ENCODE data around the gene ARPP19.
"Not testable (repeated sequence)": the region's sequence is repeated elsewhere in the genome, so short reads cannot be mapped to it uniquely, and the experiment has no call there.

ARPP19 gene

DNA sequence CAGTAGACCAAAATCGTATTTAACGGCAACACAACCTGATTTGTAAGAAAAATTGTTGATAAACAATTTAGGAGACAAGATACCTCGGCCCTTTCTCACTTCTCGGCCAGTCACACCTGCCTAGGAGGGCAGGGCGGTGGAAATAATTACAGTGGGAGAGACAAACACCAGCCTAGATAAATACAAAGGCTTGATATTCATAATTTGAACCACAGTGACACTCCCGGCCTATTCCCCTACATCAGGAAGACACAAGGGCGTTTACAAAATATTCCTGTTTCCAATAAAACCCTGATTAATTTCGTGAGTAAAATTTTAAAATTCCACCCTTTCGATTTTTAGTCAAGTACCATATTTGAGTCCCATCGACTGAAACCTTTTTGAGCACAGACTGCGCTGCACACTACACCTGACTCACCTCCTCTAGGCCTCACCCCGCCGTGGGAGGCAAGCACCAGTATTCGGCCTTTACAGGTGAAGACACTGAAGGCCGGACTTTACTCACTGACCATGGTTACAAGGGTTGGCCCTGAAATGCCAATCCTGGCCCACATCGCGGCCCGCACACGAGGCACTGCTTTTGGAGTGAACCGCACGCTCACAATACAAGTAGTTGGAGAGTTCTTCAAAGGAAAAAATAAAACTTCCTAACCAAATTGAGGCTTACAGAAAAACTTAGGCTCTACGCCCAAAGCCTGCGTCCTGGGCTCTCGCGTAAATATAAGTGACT lies 794 bp downstream of the ARPP19 start:
- Histone ChIP-seq H3K27ac (ENCODE audit: insufficient read depth, low read depth, low read length, poor library complexity, severe bottlenecking) (peak overlapping the region; percentile 96), H3K9me3 (ENCODE audit: control insufficient read depth, low read length) (no peaks in the 10 kb centered on the region), H3K27me3 (ENCODE audit: control insufficient read depth, insufficient read depth, low read length, poor library complexity, severe bottlenecking) (no peaks in the 10 kb centered on the region), H3K36me3 (ENCODE audit: control insufficient read depth, insufficient read depth, low read length) (no peaks in the 10 kb centered on the region), H3K4me1 (ENCODE audit: control insufficient read depth, insufficient read depth, low read length) (peaks cover 8% of the 10 kb centered on the region), H3K4me3 (ENCODE audit: insufficient read depth, low read depth, low read length) (peak overlapping the region; percentile 96)
- 0 to 1% methylated on average over 23 to 25 of the region's 25 CpGs for WGBS, 2 experiments

DNA sequence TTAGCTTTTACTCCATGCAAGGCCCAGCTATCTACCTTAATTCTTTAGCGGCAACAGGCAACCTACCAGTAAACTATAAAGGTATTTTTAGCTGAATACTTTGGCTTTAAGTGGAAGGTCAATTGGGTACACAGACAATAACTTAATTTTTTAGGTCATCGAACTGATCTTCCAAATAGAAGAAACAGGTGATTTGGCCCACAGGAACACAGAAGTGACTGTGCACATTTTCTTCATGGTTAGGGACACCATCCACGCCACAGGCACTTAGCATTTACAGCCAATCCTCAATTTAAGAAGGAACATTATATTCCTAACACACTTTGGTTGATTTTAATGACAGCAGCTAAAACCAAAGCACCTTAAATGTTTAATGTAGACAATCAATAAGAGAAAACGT lies 1.9 kb downstream of the ARPP19 start:
- no peaks in the 10 kb centered on the region for H3K9me3 ChIP-seq (ENCODE audit: control insufficient read depth, low read length)
- H3K4me3 ChIP-seq (ENCODE audit: insufficient read depth, low read depth, low read length), result peak overlapping the region; percentile 96
- H3K4me1 ChIP-seq (ENCODE audit: control insufficient read depth, insufficient read depth, low read length), result peaks cover 8% of the 10 kb centered on the region
- no peaks in the 10 kb centered on the region for H3K27me3 ChIP-seq (ENCODE audit: control insufficient read depth, insufficient read depth, low read length, poor library complexity, severe bottlenecking)
- no peaks in the 10 kb centered on the region for H3K36me3 ChIP-seq (ENCODE audit: control insufficient read depth, insufficient read depth, low read length)
- no peak overlapping the region for H3K27ac ChIP-seq (ENCODE audit: insufficient read depth, low read depth, low read length, poor library complexity, severe bottlenecking)
- WGBS, 2 experiments, result 85 to 94% methylated on average over 2 to 4 of the region's 4 CpGs

DNA sequence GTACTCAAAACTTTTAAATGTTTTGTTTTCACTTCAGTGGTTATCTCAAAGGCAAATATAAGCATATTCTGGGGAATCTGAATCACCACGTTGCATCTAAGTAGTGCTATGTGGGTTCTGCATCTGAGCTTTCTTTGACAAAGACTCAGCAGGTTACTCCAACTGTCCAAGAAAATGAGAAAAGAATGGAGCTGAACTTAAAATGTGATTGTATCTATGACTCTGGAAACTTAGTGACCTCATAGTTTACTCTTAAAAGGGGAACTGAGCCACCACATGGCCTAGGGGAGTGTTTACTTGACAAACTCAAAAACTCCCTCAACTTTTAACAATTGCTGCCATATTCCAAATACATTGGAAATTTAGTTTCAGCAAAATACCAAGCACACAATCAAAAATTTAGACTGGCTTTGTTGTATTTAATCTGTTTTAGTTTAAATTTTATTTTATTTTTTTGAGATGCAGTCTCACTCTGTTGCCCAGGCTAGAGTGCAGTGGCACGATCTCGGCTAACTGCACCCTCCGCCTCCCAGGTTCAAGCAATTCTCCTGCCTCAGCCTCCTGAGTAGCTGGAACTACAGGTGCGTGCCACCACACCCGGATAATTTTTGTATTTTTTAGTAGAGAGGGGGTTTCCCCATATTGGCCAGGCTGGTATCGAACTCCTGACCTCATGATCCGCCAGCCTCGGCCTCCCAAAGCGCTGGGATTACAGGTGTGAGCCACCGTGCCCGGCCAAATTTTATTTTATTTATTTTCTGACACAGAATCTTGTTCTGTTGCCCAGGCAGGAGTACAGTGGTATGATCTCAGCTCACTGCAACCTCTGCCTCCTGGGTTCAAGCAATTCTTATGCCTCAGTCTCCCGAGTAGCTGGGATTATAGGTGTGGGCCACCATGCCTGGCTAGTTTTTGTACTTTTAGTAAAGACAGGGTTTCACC lies 3.1 kb downstream of the ARPP19 start:
- not testable (repeated sequence) for H3K4me3 ChIP-seq (ENCODE audit: insufficient read depth, low read depth, low read length); H3K27me3 ChIP-seq (ENCODE audit: control insufficient read depth, insufficient read depth, low read length, poor library complexity, severe bottlenecking); H3K9me3 ChIP-seq (ENCODE audit: control insufficient read depth, low read length); H3K36me3 ChIP-seq (ENCODE audit: control insufficient read depth, insufficient read depth, low read length); H3K4me1 ChIP-seq (ENCODE audit: control insufficient read depth, insufficient read depth, low read length); H3K27ac ChIP-seq (ENCODE audit: insufficient read depth, low read depth, low read length, poor library complexity, severe bottlenecking)
- WGBS, 2 experiments, result 90 to 94% methylated on average over 13 of the region's 13 CpGs

DNA sequence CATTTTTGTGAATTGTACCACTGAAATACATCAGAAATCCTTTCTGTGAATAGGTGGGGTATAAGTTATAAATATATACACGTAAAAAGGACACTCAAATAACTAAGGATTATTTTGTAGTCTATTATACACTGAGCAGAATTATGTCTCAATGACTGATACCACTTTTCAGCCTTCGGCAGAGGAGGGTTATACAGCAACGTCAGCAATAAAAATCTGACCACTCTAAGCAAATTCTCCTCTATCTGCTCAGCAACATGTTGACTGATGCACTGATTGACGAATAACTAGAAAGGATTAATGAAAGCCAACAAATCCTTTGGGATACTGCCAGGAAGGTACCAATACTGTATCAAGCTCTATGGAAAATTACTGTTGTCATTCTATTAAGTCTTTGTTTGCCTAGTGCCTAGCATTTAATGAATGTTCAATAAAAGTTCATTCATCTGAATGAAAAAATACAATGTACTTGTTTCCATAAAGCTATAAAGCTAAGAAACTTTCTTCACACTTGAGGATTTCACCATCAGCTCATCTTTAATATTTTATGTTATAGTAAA lies 5.2 kb downstream of the ARPP19 start:
- Histone ChIP-seq H3K27me3 (ENCODE audit: control insufficient read depth, insufficient read depth, low read length, poor library complexity, severe bottlenecking) (no peaks in the 10 kb centered on the region), H3K4me1 (ENCODE audit: control insufficient read depth, insufficient read depth, low read length) (peaks cover 8% of the 10 kb centered on the region), H3K9me3 (ENCODE audit: control insufficient read depth, low read length) (no peaks in the 10 kb centered on the region), H3K27ac (ENCODE audit: insufficient read depth, low read depth, low read length, poor library complexity, severe bottlenecking) (no peak overlapping the region), H3K36me3 (ENCODE audit: control insufficient read depth, insufficient read depth, low read length) (no peaks in the 10 kb centered on the region), H3K4me3 (ENCODE audit: insufficient read depth, low read depth, low read length) (no peak overlapping the region)
- 99 to 100% methylated on average over 3 of the region's 4 CpGs for WGBS, 2 experiments

DNA sequence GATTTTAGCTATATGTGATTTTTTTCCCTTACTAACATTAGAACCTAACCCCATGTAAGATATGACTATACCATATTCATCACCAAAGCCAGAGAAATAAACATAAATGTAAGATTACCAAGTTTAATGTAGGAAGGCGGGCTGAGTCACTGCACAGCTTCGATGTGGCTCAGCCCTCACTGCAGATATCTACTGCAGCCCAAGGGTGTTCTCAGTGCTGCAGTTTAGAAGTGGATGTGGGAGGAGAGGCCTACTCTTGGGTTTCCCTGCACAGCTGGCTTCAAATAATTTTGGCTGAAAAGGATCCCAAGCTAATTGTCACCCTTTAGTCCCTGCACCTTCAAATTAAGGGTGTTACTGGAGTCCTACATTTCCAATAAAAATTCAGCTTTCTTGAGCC lies 9.3 kb downstream of the ARPP19 start:
- H3K36me3 ChIP-seq (ENCODE audit: control insufficient read depth, insufficient read depth, low read length), result peaks cover 5% of the 10 kb centered on the region
- H3K27ac ChIP-seq (ENCODE audit: insufficient read depth, low read depth, low read length, poor library complexity, severe bottlenecking), result no peak overlapping the region
- H3K4me1 ChIP-seq (ENCODE audit: control insufficient read depth, insufficient read depth, low read length), result no peaks in the 10 kb centered on the region
- no peaks in the 10 kb centered on the region for H3K9me3 ChIP-seq (ENCODE audit: control insufficient read depth, low read length)
- H3K4me3 ChIP-seq (ENCODE audit: insufficient read depth, low read depth, low read length), result no peak overlapping the region
- WGBS, 2 experiments, result 92 to 93% methylated on average over 2 of the region's 2 CpGs
- H3K27me3 ChIP-seq (ENCODE audit: control insufficient read depth, insufficient read depth, low read length, poor library complexity, severe bottlenecking), result no peaks in the 10 kb centered on the region

DNA sequence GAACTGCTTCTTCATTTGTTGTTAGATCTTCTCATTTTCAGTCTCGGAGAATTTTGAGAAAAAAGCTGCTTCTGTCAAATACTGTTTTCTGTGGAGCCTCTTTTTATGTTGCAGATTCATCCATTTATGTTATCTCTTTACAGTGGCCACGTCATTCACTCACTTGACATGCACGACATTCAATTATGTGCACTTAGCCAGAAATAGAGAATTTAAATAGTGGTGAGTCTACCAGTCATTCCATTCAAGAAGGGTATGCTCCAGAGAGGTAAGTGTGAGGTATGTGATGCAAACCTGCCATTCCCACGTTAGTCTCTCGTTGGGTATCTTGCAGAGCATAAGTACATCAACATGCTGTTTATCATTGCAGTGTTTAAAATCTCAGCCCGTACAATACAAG lies 9.8 kb downstream of the ARPP19 start:
- Histone ChIP-seq H3K27me3 (ENCODE audit: control insufficient read depth, insufficient read depth, low read length, poor library complexity, severe bottlenecking) (no peaks in the 10 kb centered on the region), H3K27ac (ENCODE audit: insufficient read depth, low read depth, low read length, poor library complexity, severe bottlenecking) (no peak overlapping the region), H3K9me3 (ENCODE audit: control insufficient read depth, low read length) (no peaks in the 10 kb centered on the region), H3K4me1 (ENCODE audit: control insufficient read depth, insufficient read depth, low read length) (no peaks in the 10 kb centered on the region), H3K36me3 (ENCODE audit: control insufficient read depth, insufficient read depth, low read length) (peaks cover 5% of the 10 kb centered on the region), H3K4me3 (ENCODE audit: insufficient read depth, low read depth, low read length) (no peak overlapping the region)
- WGBS, 2 experiments, result 93 to 97% methylated on average over 4 to 6 of the region's 6 CpGs

DNA sequence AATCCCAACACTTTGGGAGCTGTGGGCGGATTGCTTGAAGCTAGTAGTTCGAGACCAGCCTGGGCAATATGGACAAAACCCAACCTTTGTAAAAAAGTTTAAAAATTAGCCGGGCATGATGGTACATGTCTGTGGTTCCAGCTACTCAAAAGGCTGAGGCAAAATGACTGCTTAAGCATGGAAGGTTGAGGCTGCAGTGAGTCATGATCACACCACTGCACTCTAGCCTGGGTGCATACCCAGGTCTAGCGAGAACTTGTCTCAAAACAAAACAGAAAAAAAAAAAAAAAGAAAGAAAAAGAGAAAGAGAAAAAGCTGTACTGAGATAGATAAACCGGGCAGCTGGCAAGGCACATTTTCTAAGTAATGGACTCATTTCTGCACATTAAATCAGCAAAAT lies 10.6 kb downstream of the ARPP19 start:
- no peaks in the 10 kb centered on the region for H3K4me1 ChIP-seq (ENCODE audit: control insufficient read depth, insufficient read depth, low read length)
- H3K4me3 ChIP-seq (ENCODE audit: insufficient read depth, low read depth, low read length), result no peak overlapping the region
- H3K36me3 ChIP-seq (ENCODE audit: control insufficient read depth, insufficient read depth, low read length), result peaks cover 5% of the 10 kb centered on the region
- H3K27ac ChIP-seq (ENCODE audit: insufficient read depth, low read depth, low read length, poor library complexity, severe bottlenecking), result no peak overlapping the region
- WGBS, 2 experiments, result 78 to 92% methylated on average over 3 to 5 of the region's 5 CpGs
- H3K27me3 ChIP-seq (ENCODE audit: control insufficient read depth, insufficient read depth, low read length, poor library complexity, severe bottlenecking), result no peaks in the 10 kb centered on the region
- no peaks in the 10 kb centered on the region for H3K9me3 ChIP-seq (ENCODE audit: control insufficient read depth, low read length)

DNA sequence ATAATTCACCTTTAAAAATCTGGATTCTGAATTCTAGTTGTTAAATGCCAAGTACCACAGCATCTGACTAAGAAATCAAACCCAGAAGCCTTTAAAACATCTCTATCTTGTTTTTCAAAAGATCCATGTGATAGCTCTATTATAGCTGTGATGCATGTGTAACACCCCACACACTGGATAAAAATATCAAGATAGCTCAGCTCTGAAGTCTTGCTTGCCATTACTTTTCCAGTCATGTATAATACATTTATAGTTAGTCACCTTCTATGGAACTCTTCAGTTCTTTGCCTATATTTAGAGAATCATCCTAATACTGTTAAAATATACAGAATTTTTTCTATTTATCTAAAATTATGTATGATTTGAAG lies 11.6 kb downstream of the ARPP19 start:
- Histone ChIP-seq H3K27ac (ENCODE audit: insufficient read depth, low read depth, low read length, poor library complexity, severe bottlenecking) (no peak overlapping the region), H3K4me3 (ENCODE audit: insufficient read depth, low read depth, low read length) (no peak overlapping the region), H3K4me1 (ENCODE audit: control insufficient read depth, insufficient read depth, low read length) (no peaks in the 10 kb centered on the region), H3K9me3 (ENCODE audit: control insufficient read depth, low read length) (no peaks in the 10 kb centered on the region), H3K36me3 (ENCODE audit: control insufficient read depth, insufficient read depth, low read length) (peaks cover 5% of the 10 kb centered on the region), H3K27me3 (ENCODE audit: control insufficient read depth, insufficient read depth, low read length, poor library complexity, severe bottlenecking) (no peaks in the 10 kb centered on the region)

DNA sequence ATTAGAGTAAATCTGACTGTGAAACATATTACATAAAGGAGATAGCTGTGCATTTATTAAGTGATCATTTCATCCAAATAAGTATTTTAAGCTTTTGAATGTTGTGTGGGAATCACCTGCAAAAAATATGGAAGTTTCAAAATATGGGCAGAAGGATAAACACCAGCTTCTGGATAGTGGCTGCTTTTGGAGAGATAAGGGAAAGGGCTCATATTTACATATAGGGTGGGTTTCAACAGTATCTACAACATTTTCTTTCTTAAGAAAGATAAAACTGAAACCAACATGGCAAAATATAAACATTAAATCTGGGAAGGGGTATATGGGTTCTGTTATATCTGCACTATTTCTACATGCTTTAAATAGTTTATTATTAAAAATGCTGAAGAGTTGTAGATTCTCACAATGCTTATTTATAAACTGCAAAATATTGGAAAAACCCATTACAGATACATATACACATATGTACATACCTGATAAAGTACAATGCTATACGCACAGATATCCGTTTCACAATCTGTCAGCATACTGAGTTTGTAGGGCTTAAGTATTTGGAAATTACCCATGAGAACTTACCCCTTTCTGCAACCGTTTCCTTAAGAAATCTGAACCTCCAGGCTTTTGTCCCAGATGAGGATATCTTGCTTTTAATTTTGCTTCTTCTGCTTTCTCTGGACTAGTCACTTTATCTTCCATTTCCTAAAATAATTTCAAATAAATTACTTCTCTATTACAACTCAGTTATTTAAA lies 12.1 kb downstream of the ARPP19 start:
- peaks cover 9% of the 10 kb centered on the region for H3K36me3 ChIP-seq (ENCODE audit: control insufficient read depth, insufficient read depth, low read length)
- H3K9me3 ChIP-seq (ENCODE audit: control insufficient read depth, low read length), result no peaks in the 10 kb centered on the region
- H3K27me3 ChIP-seq (ENCODE audit: control insufficient read depth, insufficient read depth, low read length, poor library complexity, severe bottlenecking), result no peaks in the 10 kb centered on the region
- no peak overlapping the region for H3K27ac ChIP-seq (ENCODE audit: insufficient read depth, low read depth, low read length, poor library complexity, severe bottlenecking)
- no peak overlapping the region for H3K4me3 ChIP-seq (ENCODE audit: insufficient read depth, low read depth, low read length)
- no peaks in the 10 kb centered on the region for H3K4me1 ChIP-seq (ENCODE audit: control insufficient read depth, insufficient read depth, low read length)
- 94 to 97% methylated on average over 3 of the region's 3 CpGs for WGBS, 2 experiments

DNA sequence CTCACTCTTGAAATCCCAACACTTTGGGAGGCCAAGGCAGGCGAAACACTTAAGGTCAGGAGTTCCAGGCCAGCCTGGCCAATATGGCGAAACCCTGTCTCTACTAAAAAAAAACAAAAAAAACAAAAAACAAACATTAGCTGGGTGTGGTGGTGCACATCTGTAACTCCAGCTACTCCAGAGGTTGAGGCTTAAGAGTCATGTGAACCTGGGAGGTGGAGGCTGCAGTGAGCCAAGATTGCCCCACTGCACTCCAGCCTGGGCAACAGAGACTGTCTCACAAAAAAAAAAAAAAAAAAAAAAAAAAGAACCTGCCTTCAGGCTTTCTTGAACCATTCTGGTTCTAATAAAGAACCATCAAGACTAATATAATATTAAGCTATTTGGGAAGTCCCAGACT lies 16.5 kb downstream of the ARPP19 start:
- WGBS, 2 experiments, result 100% methylated on average over 2 of the region's 2 CpGs

More for the DNA sequence above, 16.5 kb downstream of the ARPP19 start:
- no peaks in the 10 kb centered on the region for H3K4me1 ChIP-seq (ENCODE audit: control insufficient read depth, insufficient read depth, low read length)
- no peaks in the 10 kb centered on the region for H3K27me3 ChIP-seq (ENCODE audit: control insufficient read depth, insufficient read depth, low read length, poor library complexity, severe bottlenecking)
- no peak overlapping the region for H3K27ac ChIP-seq (ENCODE audit: insufficient read depth, low read depth, low read length, poor library complexity, severe bottlenecking)
- H3K36me3 ChIP-seq (ENCODE audit: control insufficient read depth, insufficient read depth, low read length), result peaks cover 21% of the 10 kb centered on the region
- no peak overlapping the region for H3K4me3 ChIP-seq (ENCODE audit: insufficient read depth, low read depth, low read length)
- H3K9me3 ChIP-seq (ENCODE audit: control insufficient read depth, low read length), result no peaks in the 10 kb centered on the region

Data from ectodermal cell (in vitro differentiated cells).